ENCODE measurements around the gene TMEM164.
A peak's percentile ranks its signal among the peaks of the same experiment; 100 is the strongest.

TMEM164 gene

DNA sequence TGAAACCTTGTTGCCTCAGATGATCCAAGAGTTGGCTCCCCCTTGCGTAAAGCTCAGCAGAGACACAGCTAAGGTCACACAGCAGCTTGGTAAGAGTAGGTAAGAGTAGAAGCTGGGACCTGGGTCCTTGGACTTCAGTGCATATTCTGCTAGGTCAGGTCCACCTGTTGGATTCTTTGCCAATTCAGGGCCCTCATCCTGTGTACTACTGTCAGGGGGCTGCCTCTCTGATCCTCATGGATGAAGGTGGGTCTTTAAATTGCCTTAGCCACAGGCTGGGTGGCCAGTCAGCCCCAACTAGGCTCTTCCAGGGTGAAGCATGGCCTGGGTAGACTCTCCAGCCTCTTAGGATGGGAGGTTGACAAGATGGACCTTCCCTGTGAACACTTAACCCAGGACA lies 159.2 kb downstream of the TMEM164 start:
- no peak for DNase-seq

DNA sequence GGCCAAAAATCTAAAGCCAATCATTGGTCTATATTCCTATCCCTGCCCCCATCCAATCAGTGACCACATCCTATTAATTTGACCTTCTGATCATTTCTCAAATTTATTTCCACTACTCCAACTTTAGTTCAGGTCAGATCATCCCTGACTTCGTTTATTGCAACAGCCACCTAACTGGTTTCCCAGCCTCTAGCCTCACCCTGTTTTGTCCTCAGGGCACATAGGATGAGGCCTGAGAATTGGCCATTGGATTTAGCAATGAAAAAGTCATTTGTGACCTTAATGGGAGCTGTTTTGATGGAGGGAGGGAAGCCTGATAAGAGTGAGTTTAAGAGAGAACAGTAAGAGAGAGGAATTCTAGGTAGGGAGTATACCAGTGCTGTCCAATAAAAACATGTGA lies 160.0 kb downstream of the TMEM164 start:
- no peak for DNase-seq

DNA sequence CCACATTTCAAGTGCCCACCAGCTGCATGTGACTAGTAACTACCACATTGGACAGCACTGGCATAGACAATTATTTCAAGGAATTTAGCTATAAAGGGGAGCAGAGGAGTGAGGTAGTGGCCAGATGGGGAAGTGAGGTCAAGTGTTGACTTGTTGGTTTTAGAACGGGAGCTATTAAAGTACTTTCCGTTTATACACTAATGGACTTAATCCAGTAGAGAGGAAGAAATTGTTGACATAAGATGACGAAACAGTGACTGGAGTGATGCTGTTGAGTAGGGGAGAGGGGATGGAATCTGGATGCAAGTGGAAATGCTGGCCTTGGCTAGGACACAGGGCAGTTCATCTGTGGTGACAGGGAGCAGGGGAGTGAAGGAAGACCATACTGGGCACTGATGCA lies 160.6 kb downstream of the TMEM164 start:
- no peak for DNase-seq

DNA sequence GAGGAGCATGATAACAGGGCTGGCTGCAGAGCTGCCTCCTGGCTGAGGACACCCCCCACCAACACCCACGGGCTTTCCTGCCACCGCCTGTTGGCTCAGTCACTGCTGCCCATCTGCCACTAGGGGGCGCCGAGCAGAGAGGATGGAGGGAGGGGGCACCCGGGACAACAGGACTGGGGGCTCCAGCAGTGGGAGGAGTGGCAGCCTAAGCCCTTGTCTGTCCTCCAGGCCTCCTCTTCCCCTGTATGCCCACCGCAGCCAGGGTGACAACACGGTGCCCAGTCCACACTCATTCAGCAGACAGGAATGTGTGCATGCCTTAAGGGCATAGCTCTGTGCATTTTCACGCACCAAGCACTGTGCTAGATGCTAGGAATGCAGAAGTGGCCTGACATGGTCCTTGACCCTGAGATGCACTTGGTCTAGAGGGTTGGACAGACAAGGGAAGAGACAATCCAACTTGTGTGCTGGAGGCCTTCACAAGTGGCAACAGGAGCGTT lies 165.1 kb downstream of the TMEM164 start:
- peak in 9 of 58 donors; percentile 0 to 12 (median 3) for DNase-seq

DNA sequence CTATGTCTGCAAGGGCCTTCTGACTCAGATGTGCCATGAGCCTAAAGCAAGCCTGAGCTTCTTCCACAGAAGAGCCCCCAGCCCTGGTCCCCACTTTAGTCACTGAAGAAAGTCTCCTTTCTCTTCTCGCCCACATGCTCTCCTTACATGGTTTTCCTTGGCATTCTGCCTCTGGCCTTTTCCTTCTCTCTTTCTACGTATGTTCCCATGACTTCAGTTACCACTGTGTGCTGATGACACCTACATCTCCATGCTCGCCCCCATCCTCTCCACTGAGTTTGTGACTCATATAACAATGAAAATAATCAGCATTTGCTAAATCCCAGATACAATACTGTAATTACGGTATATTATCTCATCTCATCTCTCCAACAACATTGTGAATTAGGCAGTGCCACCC lies 165.7 kb downstream of the TMEM164 start:
- peak in 2 of 58 donors; percentile 8 to 15 for DNase-seq

DNA sequence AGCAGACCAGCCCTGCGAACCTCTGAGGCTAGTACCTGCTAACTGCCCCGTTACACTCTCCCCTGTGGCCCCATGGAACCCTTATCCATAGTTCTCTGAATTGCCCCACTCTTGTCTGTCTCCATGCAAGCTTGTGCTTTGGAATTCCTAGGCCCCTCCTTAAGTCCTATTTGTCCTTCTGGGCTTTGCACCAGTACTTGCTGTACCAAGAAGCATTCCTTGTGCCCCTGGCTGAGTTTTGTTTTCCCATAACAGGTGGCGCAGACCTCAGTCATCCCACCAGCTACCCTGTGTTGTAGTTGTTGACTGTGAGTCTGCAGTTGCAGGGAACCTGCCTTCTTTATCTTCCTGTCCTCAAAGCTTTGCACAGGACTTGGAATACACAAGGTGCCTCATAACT lies 167.1 kb downstream of the TMEM164 start:
- no peak for DNase-seq

DNA sequence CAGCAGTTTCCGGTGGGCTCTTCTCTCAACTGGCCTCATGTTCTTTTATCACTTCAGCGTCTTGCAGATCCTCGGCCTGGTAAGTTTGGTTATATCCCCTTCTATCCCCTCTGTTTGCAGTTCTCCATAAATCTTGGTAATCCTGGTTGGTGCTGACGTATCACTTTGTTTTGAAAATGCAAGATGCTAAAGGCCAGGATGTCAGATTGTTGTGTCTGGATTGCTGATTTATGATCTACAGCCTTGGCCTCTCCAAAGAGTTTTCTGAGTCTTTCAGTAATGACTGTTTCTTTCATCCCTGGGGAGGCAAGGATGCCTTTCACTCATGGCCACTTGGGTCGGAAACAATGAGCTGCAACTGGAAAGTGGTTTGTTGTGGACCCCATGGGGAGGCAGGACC lies 168.5 kb downstream of the TMEM164 start:
- no peak for DNase-seq

DNA sequence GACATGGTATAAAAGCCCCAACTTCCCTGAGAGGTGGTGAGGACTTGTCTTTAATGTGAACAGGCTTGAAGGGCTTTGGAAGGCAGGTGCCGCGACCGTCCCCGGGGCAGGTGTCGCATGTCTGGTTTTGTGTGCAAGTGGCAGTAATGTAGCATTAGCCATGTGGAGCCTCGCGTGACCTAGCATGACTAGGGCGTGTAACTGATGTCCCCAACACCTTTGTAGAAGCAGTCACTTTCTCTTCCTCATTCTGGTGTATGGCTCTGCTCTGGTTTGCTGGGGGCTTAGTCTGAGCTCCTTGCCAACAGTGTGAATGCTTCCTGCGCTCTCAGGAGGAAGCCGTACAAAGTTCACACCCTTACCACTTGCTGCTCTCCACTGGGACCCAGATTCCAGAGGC lies 169.3 kb downstream of the TMEM164 start:
- DNase-seq: no peak

DNA sequence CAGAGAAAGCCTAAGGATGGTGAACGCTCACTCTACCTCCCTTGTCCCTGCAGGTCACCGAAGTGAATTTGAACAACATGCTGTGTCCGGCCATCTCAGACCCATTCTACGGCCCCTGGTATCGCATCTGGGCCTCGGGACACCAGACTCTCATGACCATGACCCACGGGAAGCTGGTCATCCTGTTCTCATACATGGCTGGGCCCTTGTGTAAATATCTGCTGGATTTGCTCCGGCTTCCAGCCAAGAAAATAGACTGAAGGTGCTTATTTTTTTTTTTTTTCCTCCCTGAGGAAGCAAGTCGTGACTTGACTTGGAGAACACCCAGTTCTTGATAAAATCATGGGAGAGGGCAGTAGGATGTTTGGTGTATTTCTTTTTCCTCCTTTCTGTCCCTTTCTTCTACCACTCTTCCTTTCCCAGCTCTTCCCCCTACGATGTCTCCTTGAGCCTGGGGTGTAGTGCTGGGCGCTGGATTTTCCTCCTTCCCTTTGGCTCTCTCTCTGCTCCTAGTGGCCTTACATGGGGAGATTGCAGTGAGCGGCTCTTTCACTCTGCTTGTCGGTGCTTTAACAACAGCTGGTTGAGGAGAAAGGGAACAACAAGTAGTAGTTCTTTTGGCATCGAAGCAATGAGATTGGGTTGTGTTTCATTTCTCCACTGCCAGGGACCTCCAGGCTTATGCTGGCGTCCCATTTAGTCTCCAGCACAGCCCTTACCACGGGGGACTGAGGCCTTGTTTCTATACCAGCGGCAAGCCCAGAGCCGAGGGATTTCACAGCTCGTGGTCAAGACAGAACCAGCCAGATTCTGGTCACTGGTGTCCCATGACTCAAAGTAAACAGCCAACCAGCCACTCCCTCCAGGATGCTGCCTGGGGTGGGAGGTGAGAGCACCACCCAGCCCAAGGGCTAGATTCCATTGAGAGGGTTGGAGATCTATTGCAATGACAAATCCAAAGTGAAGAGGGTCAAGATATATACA lies 170.6 kb downstream of the TMEM164 start:
- DNase-seq: no peak

DNA sequence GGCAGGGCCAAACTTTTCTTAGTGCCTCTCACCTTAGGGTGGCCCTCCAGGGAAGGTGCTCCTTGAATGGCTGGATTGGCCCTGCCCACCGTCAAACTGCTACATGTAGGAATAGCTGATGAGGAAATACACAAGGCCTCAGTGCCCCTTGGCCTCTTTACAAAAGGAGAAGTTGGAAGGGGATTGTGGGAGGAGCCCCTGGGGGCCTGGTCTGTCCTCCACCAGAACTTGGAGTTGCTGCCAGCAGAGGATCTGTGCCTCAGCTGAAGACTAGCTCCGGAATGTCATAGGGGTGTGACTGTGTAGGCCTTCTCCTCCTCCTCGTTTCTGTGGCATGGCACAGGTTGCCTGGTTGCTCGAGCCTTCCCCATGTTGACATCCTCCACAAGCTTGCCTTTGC lies 172.2 kb downstream of the TMEM164 start:
- DNase-seq: no peak

DNA sequence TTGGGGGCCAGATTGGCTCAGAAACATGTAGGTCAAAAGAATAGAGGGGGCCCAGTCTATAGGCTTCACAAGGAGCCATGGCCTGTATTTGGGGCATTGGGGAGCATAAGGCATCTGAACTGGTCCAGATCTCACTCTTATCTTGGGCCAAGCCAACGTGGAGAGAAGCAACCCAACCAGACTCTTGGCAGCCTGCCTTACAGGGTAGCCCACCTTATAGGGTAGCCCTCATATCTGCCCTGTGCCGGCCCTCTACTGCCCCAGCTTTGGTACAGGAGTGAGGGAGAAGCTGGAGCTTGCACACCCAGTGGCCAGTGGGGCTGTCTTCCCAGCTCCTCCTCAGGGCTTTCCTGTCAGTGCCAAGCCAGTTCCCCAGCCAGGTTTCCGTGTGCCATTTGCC lies 172.8 kb downstream of the TMEM164 start:
- DNase-seq: peak in 3 of 58 donors; percentile 1 to 10 (median 1)

DNA sequence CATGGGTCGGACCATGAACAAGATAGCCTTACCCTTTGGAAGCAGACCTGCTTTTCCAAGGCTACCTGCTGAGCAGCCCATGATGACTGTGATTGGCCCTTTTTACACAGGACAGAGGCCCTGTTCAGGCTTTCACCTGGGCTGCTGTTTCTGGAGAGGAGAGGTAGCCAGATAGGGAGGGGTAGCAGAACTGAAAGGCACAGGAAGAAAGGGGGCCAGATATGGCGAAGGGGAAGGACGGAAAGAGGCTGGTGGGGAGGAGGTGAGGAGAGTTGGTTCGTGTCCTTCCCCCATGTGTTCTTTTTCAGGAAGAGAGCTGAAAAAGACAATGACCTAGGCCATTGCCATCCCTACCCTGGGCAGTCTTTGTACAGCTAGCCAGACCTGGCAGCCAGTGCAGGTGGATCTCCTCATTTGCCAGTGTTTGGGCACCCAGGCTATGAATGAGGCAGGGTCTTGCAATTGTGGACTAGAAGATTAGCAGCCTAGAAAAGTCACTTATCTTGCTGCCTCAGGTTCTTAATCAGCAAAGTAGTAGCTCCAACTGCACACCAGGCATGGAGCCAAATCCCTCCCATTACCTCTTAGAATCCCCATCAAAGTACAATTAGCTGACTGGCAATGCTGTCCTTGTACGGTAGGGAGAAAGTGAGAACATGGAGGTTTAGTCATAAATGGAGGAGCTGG lies 175.4 kb downstream of the TMEM164 start:
- DNase-seq: no peak

DNA sequence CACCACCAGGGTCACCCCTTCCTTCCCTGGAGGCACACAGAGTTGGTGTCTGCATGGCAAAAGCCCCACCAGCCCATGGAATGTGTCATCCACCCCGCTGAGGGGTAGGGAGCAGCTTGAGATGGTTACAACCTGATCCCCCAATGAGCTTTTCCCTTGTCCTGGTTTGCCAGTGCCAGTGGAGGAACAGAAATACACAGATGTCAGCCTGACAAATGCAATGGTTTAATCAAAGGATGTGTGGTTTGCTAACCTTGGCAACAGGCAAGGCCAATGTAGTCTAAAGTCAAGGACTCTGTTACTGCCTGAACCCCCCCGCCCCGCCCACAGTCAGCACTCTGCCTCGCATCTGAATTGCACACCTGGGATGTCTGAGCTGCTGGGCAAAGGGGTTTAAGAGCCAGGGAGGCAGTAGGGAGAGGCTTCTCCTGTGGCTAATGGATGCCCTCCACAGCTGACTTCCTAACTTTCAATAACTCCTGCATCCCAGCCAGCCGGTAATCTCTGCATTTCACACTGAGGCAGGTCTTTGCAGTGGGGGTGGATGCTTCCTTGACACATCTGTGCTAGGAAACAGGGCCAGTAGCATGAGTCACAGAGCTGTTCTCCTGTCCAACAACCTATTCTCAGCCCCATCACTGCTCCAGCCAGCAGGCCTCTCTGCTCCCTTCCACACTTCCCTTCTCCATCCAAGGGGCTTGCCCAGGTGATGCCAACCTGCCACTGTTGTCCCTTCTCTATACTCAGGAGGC lies 177.4 kb downstream of the TMEM164 start:
- peak in 6 of 58 donors; percentile 3 to 28 (median 7) for DNase-seq

DNA sequence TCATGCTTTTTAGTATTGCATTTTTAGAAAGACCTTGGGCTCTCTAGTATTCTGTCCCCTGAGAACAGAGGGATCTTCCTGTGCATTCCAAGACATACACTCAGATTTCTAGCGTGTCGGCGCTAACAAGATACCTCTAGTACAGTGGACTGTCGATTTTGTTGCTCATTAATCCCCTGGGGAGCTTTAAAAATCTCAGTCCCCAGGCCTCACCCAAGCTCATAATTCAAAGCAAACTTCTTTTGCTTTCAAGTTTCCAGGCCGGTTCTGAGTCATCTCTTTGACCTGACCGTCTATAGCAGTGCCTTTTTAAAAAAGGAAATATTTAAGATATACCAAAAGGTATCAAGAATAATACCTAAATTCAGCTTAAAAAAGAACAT lies 178.0 kb downstream of the TMEM164 start:
- no peak for DNase-seq

DNA sequence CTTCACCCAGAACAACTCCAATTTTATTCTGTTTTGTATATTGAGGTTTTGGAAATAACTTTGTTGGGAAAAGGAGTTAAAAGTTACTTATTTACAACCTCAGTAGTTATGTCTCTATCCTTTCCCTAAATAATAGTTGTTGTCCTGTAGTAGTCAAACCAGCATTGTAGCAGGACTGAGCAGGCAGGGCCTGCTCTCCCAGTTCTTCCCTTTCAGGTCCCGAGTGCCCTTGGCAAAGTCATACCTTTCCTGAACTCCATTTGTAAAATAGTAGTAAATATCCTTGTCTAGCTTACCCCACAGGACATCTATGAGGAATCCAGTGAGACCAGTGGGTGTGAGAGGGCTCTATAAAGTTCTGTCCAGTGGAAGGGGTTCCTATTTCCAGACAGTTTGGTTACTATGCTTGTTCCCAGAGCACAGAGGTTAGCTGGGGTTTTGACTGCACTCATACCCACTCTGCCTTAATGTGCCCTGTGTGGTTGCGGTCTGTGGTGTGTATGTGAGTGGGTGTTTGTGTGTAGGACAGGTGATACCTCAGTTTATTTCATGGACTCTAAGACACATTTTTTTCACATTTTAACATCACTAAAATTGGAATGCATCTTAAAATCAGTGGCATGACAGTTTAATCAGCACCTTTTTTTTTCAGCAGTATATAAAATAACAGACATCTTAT lies 178.7 kb downstream of the TMEM164 start:
- no peak for DNase-seq

DNA sequence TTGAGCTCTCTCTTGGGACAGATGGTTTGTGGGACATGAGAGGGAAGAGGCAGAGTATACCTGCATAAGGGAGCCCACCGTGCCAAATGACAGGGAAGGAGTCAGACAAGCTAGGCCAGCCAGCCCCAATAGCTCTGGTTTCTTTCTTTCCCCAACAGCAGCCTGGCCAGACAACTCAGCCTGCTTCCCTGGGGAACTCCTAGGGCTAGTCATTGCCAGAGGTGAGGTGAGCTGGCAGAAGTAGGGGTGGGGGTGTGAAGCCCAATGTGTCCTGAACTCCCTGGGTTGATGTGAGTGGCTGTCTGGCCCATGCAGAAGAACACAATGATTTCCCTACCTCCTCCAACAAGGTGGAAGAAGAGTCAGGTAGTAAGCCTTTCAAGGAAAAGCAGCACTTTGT lies 179.4 kb downstream of the TMEM164 start:
- DNase-seq: no peak

DNA sequence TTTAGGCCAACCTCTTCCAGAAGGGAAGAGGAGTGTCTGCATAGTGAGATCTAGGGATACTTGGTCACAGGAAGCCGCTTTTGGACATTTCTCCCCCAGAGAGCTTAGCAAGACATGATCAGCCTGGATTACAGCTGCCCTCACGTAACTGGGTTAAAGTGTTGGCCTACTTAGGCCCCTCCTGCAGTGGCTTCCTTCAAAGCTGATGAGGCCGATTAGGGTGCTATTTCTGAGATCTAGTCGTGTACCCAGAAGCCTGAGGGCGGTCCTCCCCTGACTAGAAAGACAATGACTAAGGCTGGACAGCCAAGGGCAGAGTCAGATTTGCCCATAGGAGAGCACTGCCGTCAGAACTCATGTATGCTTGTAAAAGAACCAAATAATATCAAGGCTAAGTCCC lies 180.0 kb downstream of the TMEM164 start:
- DNase-seq: no peak

DNA sequence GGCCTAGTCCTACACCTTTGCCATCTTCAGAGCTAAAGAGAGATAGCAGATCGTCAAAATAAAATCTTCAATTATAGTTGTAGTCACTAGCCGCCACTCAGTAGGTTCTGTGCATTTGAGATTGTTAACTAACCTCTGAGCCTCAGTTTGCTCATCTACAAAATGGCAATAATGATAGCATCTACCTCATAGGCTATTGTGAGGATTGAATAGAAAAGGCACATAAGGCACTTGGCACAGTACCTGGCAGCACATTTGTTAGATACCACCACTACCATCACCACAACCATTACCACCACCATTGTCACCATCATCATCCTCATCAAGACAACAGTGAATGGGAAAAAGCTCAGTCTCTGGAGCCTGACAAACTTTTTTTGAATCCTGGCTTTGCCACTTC lies 180.4 kb downstream of the TMEM164 start:
- DNase-seq: no peak

DNA sequence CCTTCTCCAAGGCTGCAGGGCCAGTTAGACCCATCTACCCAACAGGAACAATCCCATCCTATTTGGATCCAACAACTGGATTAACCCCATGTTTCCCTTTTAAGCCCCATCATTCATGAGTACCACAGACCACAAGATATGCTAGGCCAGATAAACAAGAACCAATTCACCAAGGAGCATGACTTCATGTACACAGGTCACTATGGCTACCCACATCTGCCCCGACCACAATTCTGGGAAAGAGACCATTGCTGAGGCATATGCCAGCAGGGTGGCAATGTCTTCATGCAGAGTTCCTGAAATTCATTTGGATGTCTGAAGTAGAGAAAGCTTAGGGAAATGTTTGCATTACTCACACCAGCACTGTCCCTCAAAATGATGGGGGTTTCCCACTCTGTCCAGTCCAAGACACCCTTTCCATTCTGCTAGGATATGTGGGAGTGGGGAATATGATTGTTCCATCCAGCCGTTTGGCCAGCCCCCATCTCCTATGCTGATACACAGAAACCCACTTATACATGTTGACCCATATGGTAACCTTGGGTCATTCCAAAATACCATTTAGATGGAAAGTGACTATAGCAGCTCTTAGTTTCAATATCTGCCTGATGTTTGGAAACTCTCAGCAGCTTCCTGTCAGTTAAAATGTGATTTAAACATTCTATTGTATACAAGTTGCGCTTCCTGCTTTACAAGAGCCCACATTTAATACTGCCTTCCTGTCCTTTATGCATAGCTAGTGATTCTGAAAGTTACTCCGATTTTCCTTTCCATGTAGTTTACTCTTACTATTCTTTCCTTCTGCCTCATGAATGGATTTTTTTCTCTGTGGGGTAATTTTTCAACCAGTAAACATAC lies 186.0 kb downstream of the TMEM164 start:
- DNase-seq: no peak

DNA sequence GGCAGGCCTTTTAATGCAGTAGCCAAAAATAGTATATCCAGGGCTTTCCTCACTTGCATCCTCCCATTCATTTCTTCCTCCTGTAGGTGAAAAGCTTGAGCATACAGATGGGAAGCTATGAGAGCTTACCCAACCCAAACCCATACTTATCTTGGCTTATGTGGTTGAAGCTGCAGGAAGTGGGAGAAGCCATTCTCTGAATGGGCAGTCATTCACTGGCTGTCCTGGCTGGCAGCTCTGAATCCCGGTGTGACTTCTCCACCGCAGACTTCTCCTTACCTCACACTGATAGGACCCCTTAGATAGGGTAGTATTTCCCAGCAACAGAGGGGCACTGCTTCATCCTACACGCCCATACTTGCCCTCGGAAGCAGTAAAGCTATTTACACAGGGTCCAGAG lies 189.6 kb downstream of the TMEM164 start:
- DNase-seq: no peak

Data from anterior cingulate cortex (tissue), 58 donors.